Measurements from ENCODE around the gene PIGN.
A peak's percentile ranks its signal among the peaks of the same experiment; 100 is the strongest.

The PIGN gene

GRCh38 chr18:61993831-61994230 lies 193.0 kb downstream of the PIGN start:
- Histone ChIP-seq H3K9ac (ENCODE audit: insufficient read length) (no peak overlapping the region), H3K27ac (peak overlapping the region; percentile 6; the same call in 1 of the 2 replicates), H3K36me3 (ENCODE audit: insufficient read depth, low read length) (no peaks in the 10 kb centered on the region), H3K4me3 (no peak overlapping the region), H3K9me3 (ENCODE audit: low read depth, low read length) (no peaks in the 10 kb centered on the region)
- DNase-seq (ENCODE audit: low read depth, low spot score), result no peak
- TF ChIP-seq FOXP2 (optimal IDR thresholded peaks at IDR 0.05; ENCODE audit: control extremely low read depth, extremely low read length, insufficient read depth) (no peak), POLR2AphosphoS5 (IDR thresholded peaks at IDR 0.05; ENCODE audit: borderline replicate concordance, low read depth, low read length) (no peak), EZH2 (IDR thresholded peaks at IDR 0.05) (no peak)

GRCh38 chr18:61992923-61993322 lies 193.9 kb downstream of the PIGN start:
- no peak overlapping the region for H3K9ac ChIP-seq (ENCODE audit: insufficient read length)
- TF ChIP-seq POLR2AphosphoS5 (IDR thresholded peaks at IDR 0.05; ENCODE audit: borderline replicate concordance, low read depth, low read length), result no peak
- no peak for TF ChIP-seq FOXP2 (optimal IDR thresholded peaks at IDR 0.05; ENCODE audit: control extremely low read depth, extremely low read length, insufficient read depth)
- no peak for TF ChIP-seq EZH2 (IDR thresholded peaks at IDR 0.05)
- no peaks in the 10 kb centered on the region for H3K36me3 ChIP-seq (ENCODE audit: insufficient read depth, low read length)
- peak overlapping the region; percentile 21; the same call in 1 of the 2 replicates for H3K4me3 ChIP-seq
- peak; percentile 50 for DNase-seq (ENCODE audit: low read depth, low spot score)
- no peaks in the 10 kb centered on the region for H3K9me3 ChIP-seq (ENCODE audit: low read depth, low read length)
- peak overlapping the region; percentile 78 for H3K27ac ChIP-seq

GRCh38 chr18:61992285-61992684 lies 194.6 kb downstream of the PIGN start:
- TF ChIP-seq EZH2 (IDR thresholded peaks at IDR 0.05) (no peak), POLR2AphosphoS5 (IDR thresholded peaks at IDR 0.05; ENCODE audit: borderline replicate concordance, low read depth, low read length) (no peak), FOXP2 (optimal IDR thresholded peaks at IDR 0.05; ENCODE audit: control extremely low read depth, extremely low read length, insufficient read depth) (no peak)
- Histone ChIP-seq H3K4me3 (no peak overlapping the region), H3K27ac (peak overlapping the region; percentile 78), H3K36me3 (ENCODE audit: insufficient read depth, low read length) (no peaks in the 10 kb centered on the region), H3K9me3 (ENCODE audit: low read depth, low read length) (no peaks in the 10 kb centered on the region), H3K9ac (ENCODE audit: insufficient read length) (no peak overlapping the region)
- DNase-seq (ENCODE audit: low read depth, low spot score), result no peak

GRCh38 chr18:61991836-61992235 lies 195.0 kb downstream of the PIGN start:
- TF ChIP-seq EZH2 (IDR thresholded peaks at IDR 0.05), result no peak
- TF ChIP-seq FOXP2 (optimal IDR thresholded peaks at IDR 0.05; ENCODE audit: control extremely low read depth, extremely low read length, insufficient read depth), result no peak
- Histone ChIP-seq H3K27ac (peak overlapping the region; percentile 78; the same call in 1 of the 2 replicates), H3K36me3 (ENCODE audit: insufficient read depth, low read length) (no peaks in the 10 kb centered on the region), H3K4me3 (no peak overlapping the region), H3K9ac (ENCODE audit: insufficient read length) (no peak overlapping the region), H3K9me3 (ENCODE audit: low read depth, low read length) (no peaks in the 10 kb centered on the region)
- DNase-seq (ENCODE audit: low read depth, low spot score), result no peak

GRCh38 chr18:61991201-61991600 lies 195.7 kb downstream of the PIGN start:
- no peak for TF ChIP-seq EZH2 (IDR thresholded peaks at IDR 0.05)
- no peak for TF ChIP-seq FOXP2 (optimal IDR thresholded peaks at IDR 0.05; ENCODE audit: control extremely low read depth, extremely low read length, insufficient read depth)
- TF ChIP-seq POLR2AphosphoS5 (IDR thresholded peaks at IDR 0.05; ENCODE audit: borderline replicate concordance, low read depth, low read length), result no peak
- Histone ChIP-seq H3K4me3 (no peak overlapping the region), H3K9me3 (ENCODE audit: low read depth, low read length) (no peaks in the 10 kb centered on the region), H3K36me3 (ENCODE audit: insufficient read depth, low read length) (no peaks in the 10 kb centered on the region), H3K9ac (ENCODE audit: insufficient read length) (no peak overlapping the region), H3K27ac (no peak overlapping the region)
- DNase-seq (ENCODE audit: low read depth, low spot score), result no peak
